K562 (cell line): ENCODE measurements around the gene CRPPA. TPM values are rescaled to one million over a fixed set of nuclear protein-coding genes. Genes with fewer than 3 reads are reported as not detected.

Experiments
- AFF4 ChIP-seq: sonication (generic); formaldehyde crosslinking; IDR thresholded peaks from 2 replicates; pipeline ENCODE4 v1.8.0; 2023; ENCODE audit warnings: mild to moderate bottlenecking, missing genetic modification reagents
- ARID1B ChIP-seq: fragments of 450-650 bp; IDR thresholded peaks from 2 replicates; pipeline ENCODE4 v1.6.1; 2016; ENCODE audit warnings: antibody characterized with exemption, mild to moderate bottlenecking, inconsistent platforms
- CHD1 ChIP-seq: fragments of 200-600 bp; sonication (generic); IDR thresholded peaks from one replicate; pipeline ENCODE4 v1.6.1; 2012; ENCODE audit warnings: mild to moderate bottlenecking, moderate library complexity, low read length, inconsistent platforms
- CREB3L1 ChIP-seq: fragments of 450-650 bp; IDR thresholded peaks from 2 replicates; pipeline ENCODE4 v1.6.1; 2014; ENCODE audit warnings: low read depth, mild to moderate bottlenecking, moderate library complexity, borderline replicate concordance
- DPF2 ChIP-seq: fragments of 450-650 bp; IDR thresholded peaks from 2 replicates; pipeline ENCODE4 v1.6.1; 2016
- HMGN3 ChIP-seq: IDR thresholded peaks from 2 replicates; pipeline ENCODE4 v1.6.1; 2011; ENCODE audit warnings: borderline replicate concordance, low read depth, mild to moderate bottlenecking, mixed read lengths, low read length; ENCODE audit not compliant: insufficient read length; ENCODE audit errors: extremely low read depth
- JUND ChIP-seq, 2 experiments: IDR thresholded peaks; 2 replicates in 1 of 2; 3 replicates in 1 of 2; pipeline ENCODE4 v1.6.1; 2011; ENCODE audit warnings: borderline replicate concordance in 2 of 2, low read depth in 2 of 2, low read length in 2 of 2, improper control_type of control experiment in 1 of 2, missing biosample characterization in 1 of 2, missing genetic modification characterization in 1 of 2, missing genetic modification reagents in 1 of 2
- RNF2 ChIP-seq: sonication (generic); IDR thresholded peaks from 2 replicates; pipeline ENCODE4 v1.6.1; 2016
- SMAD4 ChIP-seq: fragments of 250-450 bp; sonication (Bioruptor Pico); conservative IDR thresholded peaks from 2 replicates; pipeline ENCODE4 v1.8.0; 2021; ENCODE audit warnings: inconsistent platforms, mild to moderate bottlenecking, moderate library complexity
- SMARCA4 ChIP-seq: fragments of 450-650 bp; IDR thresholded peaks from 2 replicates; pipeline ENCODE4 v1.6.1; 2016
- TEAD4 ChIP-seq, 2 experiments: sonication (generic) in 1 of 2; formaldehyde crosslinking in 1 of 2; IDR thresholded peaks; 2 replicates each; pipeline versions ENCODE4 v1.6.1 to v1.8.0; 2012 to 2022; ENCODE audit warnings: borderline replicate concordance in 1 of 2, inconsistent platforms in 1 of 2, low read length in 1 of 2, mild to moderate bottlenecking in 1 of 2, missing genetic modification reagents in 1 of 2
- VEZF1 ChIP-seq: fragments of 200-800 bp; sonication (Bioruptor generic); IDR thresholded peaks from 2 replicates; pipeline ENCODE4 v1.6.1; 2017; ENCODE audit warnings: missing genetic modification characterization, missing compliant biosample characterization
- ZBTB7A ChIP-seq: IDR thresholded peaks from 2 replicates; pipeline ENCODE4 v1.6.1; 2011; ENCODE audit warnings: low read depth, mild to moderate bottlenecking, low read length, moderate library complexity, borderline replicate concordance; ENCODE audit not compliant: control insufficient read depth
- ZBTB9 ChIP-seq: fragments of 450-650 bp; formaldehyde crosslinking; IDR thresholded peaks from 2 replicates; pipeline ENCODE4 v1.4.0; 2020; ENCODE audit warnings: mild to moderate bottlenecking, moderate library complexity
- ZHX1 ChIP-seq: fragments of 150-350 bp; conservative IDR thresholded peaks from 2 replicates; pipeline ENCODE4 v1.6.1; 2014; ENCODE audit warnings: low read length
- polyA plus RNA-seq, 8 experiments: library from polyadenylated mRNA; depleted of rRNA in 4 of 8; stranded (reverse) in 5 of 8; unstranded in 3 of 8; fragments of >200 nt; fragmentation: Nextera tagmentation in 2 of 8; fragmentation: Illumina TruSeq in 1 of 8; extraction: Ambion mirVana in 2 of 8; extraction: Trizol in 1 of 8; gene quantifications; 2 replicates each; pipeline versions ENCODE4 v1.2.1 to v1.2.3, GENCODE V29; 2011 to 2014; ENCODE audit warnings: inconsistent platforms in 1 of 8, missing spikeins in 1 of 8
- total RNA-seq, 7 experiments: library from RNA; depleted of rRNA in 6 of 7; stranded (reverse); fragments of >200 nt in 6 of 7; fragmentation: Illumina TruSeq in 2 of 7; extraction: Trizol in 2 of 7; gene quantifications; 2 replicates each; pipeline versions ENCODE4 v1.2.1 to v1.2.3, GENCODE V29; 2011 to 2021; ENCODE audit warnings: low replicate concordance in 1 of 7

Gene CRPPA
- total and polyA plus RNA-seq, 9 of the 15 experiments (the other 6 are each of a cell fraction or from before 2014, with no cell fraction given) = 3.9 to 14.4 (median 7.8) TPM

- TF ChIP-seq AFF4 (CRISPR knock-in tag) (no peak), ZHX1 (no peak), ARID1B (peak; percentile 12; the same call in 1 of the 2 replicates), ZBTB7A (no peak), JUND (IDR thresholded peaks at IDR 0.05; ENCODE audit: borderline replicate concordance, low read depth, low read length) (peak; percentile 66), JUND (tag; IDR thresholded peaks at IDR 0.05; ENCODE audit: borderline replicate concordance, low read depth, low read length) (no peak; the same call in 2 of the 3 replicates), HMGN3 (no peak), SMARCA4 (no peak), TEAD4 (IDR thresholded peaks at IDR 0.05; ENCODE audit: low read length) (no peak), TEAD4 (CRISPR knock-in tag; IDR thresholded peaks at IDR 0.05; ENCODE audit: borderline replicate concordance) (no peak), SMAD4 (peak; percentile 62; the same call in 1 of the 2 replicates), RNF2 (no peak), CREB3L1 (no peak), DPF2 (no peak), ZBTB9 (CRISPR knock-in tag) (0 out of 2 replicates have a peak, but pooled peaks have one; percentile 20), VEZF1 (CRISPR knock-in tag) (peak; percentile 26; the same call in 1 of the 2 replicates), CHD1 (no peak)
Measured at GRCh38 chr7:16433568-16434122, 12.3 kb upstream of the CRPPA start (continued).
